H1 (cell line): ENCODE measurements around the gene NOVA1. TPM values are rescaled to one million over a fixed set of nuclear protein-coding genes. Genes with fewer than 3 reads are reported as not detected.

ENCODE experiments used
- CREB1 ChIP-seq: IDR thresholded peaks from 2 replicates; pipeline ENCODE4 v1.6.1; 2012; ENCODE audit warnings: inconsistent platforms
- EGR1 ChIP-seq: IDR thresholded peaks from 2 replicates; pipeline ENCODE4 v1.6.1; 2011; ENCODE audit warnings: low read depth, low read length, borderline replicate concordance
- HDAC6 ChIP-seq: IDR thresholded peaks from one replicate; pipeline ENCODE4 v1.7.1; 2012; ENCODE audit warnings: low read depth, mild to moderate bottlenecking, inconsistent platforms, low read length, moderate library complexity
- SAP30 ChIP-seq: fragments of 300-600 bp; sonication (generic); IDR thresholded peaks from 2 replicates; pipeline ENCODE4 v1.7.1; 2012; ENCODE audit warnings: low read length, moderate library complexity, mild to moderate bottlenecking, inconsistent platforms; ENCODE audit not compliant: insufficient read depth, insufficient replicate concordance
- SIN3A ChIP-seq, 2 experiments: IDR thresholded peaks in 1 of 2; conservative IDR thresholded peaks in 1 of 2; 2 replicates each; pipeline ENCODE4 v1.6.1; 2011 to 2012; ENCODE audit warnings: low read length in 2 of 2, improper control_type of control experiment in 1 of 2, low read depth in 1 of 2, mild to moderate bottlenecking in 1 of 2
- TAF7 ChIP-seq: optimal IDR thresholded peaks from 2 replicates; pipeline ENCODE3; 2011; ENCODE audit warnings: low read depth, mild to moderate bottlenecking, inconsistent platforms, low read length, moderate library complexity, borderline replicate concordance
- polyA plus RNA-seq, 7 experiments: library from polyadenylated mRNA; depleted of rRNA in 3 of 7; stranded (reverse) in 5 of 7; unstranded in 2 of 7; fragments of >200 nt in 5 of 7; fragments of 200-250 nt in 2 of 7; gene quantifications; 1 replicate in 5 of 7; 2 replicates in 1 of 7; 4 replicates in 1 of 7; pipeline versions ENCODE4 v1.2.1 to v1.2.3, GENCODE V29; 2011 to 2013; ENCODE audit warnings: missing spikeins in 2 of 7, mixed read lengths in 2 of 7
- total RNA-seq: library from RNA; stranded (reverse); fragmentation: NEBNext Ultra II Directional; extraction: Animal tissue kit (Norgen Biotek cat#: 25700); gene quantifications from 2 replicates; pipeline ENCODE4 v1.2.1, GENCODE V29; 2021

The NOVA1 gene
- total and polyA plus RNA-seq, 2 of the 8 experiments (the other 6 are each of a cell fraction or from before 2014, with no cell fraction given) = 6.8 to 12.7 TPM

- TF ChIP-seq EGR1 (no peak), CREB1 (no peak), HDAC6 (no peak), SAP30 (no peak), TAF7 (no peak), SIN3A (conservative IDR thresholded peaks at IDR 0.05 in 1 of 2, IDR thresholded peaks at IDR 0.05 in 1 of 2; ENCODE audit: low read depth in 1 of 2, low read length in 2 of 2) (no peak)
These were observed 2.9 kb downstream of the NOVA1 start (continued) for GRCh38 chr14:26594756-26595545.
